IPS DF 4.7 (cell line): ENCODE data around the gene CD151.

Experiments used
- DNase-seq: peaks from one replicate; pipeline ENCODE4 v3.0.0-alpha.2; 2013; ENCODE audit warnings: low spot score; ENCODE audit errors: extremely low read depth

The CD151 gene

GRCh38 chr11:871472-871871, 38.7 kb downstream of the CD151 start:
- no peak for DNase-seq

- no peak for DNase-seq
Measured at GRCh38 chr11:872799-873198, 40.0 kb downstream of the CD151 start.

GRCh38 chr11:873706-874105, 41.0 kb downstream of the CD151 start:
- no peak for DNase-seq

GRCh38 chr11:875203-875602, 42.5 kb downstream of the CD151 start:
- no peak for DNase-seq

GRCh38 chr11:875769-876301, 43.1 kb downstream of the CD151 start:
- no peak for DNase-seq

GRCh38 chr11:876545-876944, 43.8 kb downstream of the CD151 start:
- DNase-seq: no peak

GRCh38 chr11:877565-877964, 44.8 kb downstream of the CD151 start:
- no peak for DNase-seq

- no peak for DNase-seq
Measured at GRCh38 chr11:880447-880846, 47.7 kb downstream of the CD151 start.

GRCh38 chr11:882596-882995, 49.8 kb downstream of the CD151 start:
- no peak for DNase-seq

- no peak for DNase-seq
Measured at GRCh38 chr11:883527-883926, 50.8 kb downstream of the CD151 start.

- DNase-seq: no peak
Measured at GRCh38 chr11:884578-885070, 51.9 kb downstream of the CD151 start.

- no peak for DNase-seq
Measured at GRCh38 chr11:886568-886967, 53.8 kb downstream of the CD151 start.

- no peak for DNase-seq
Measured at GRCh38 chr11:887589-887988, 54.8 kb downstream of the CD151 start.
